Suprapubic skin (tissue), 4 donors: ENCODE data around the gene CCDC188.

Experiments
- CTCF ChIP-seq, 2 donors: fragments of 200-600 bp in 1 of 2; fragments of 450-650 bp in 1 of 2; sonication (generic) in 1 of 2; IDR thresholded peaks; one replicate each; pipeline ENCODE4 v1.5.1; 2016 to 2019; ENCODE audit warnings: antibody characterized with exemption in 2 of 2, mild to moderate bottlenecking in 1 of 2, moderate library complexity in 1 of 2
- POLR2A ChIP-seq, 2 donors: fragments of 450-650 bp; IDR thresholded peaks; one replicate each; pipeline ENCODE4 v1.6.1; 2017; ENCODE audit warnings: antibody characterized with exemption in 2 of 2, mild to moderate bottlenecking in 2 of 2, moderate library complexity in 2 of 2
- POLR2AphosphoS5 ChIP-seq, 3 donors: sonication (generic); formaldehyde crosslinking; IDR thresholded peaks; one replicate each; pipeline ENCODE4 v1.6.1; 2017; ENCODE audit warnings: antibody characterized with exemption in 3 of 3

GRCh38 chr22:20139391-20140106, 11.3 kb downstream of the CCDC188 start:
- TF ChIP-seq POLR2AphosphoS5 (IDR thresholded peaks at IDR 0.05) (no peak), CTCF (IDR thresholded peaks at IDR 0.05) (no peak), POLR2A (IDR thresholded peaks at IDR 0.05) (no peak)
